ENCODE measurements around the gene SBNO2. TPM values are rescaled to one million over a fixed set of nuclear protein-coding genes. Genes with fewer than 3 reads are reported as not detected.

The SBNO2 gene
- total and polyA plus RNA-seq, 4 donors = 2.2 to 25.0 (median 15.0) TPM

GRCh38 chr19:1106841-1107660 lies 67.0 kb downstream of the SBNO2 start:
- no peak overlapping the region for H3K27ac ChIP-seq (ENCODE audit: low read depth in 1 of 2, low read length in 2 of 2)
- no peak overlapping the region for H3K4me3 ChIP-seq (ENCODE audit: low read depth in 1 of 3, low read length in 3 of 3)
- H3K9ac ChIP-seq (ENCODE audit: low read depth in 1 of 2, low read length in 2 of 2) = no peak overlapping the region
- no peaks in the 10 kb centered on the region for H3K27me3 ChIP-seq (ENCODE audit: control insufficient read depth in 4 of 4, insufficient read depth in 4 of 4, low read length in 3 of 4)
- peaks cover 9 to 27% (median 16%) of the 10 kb centered on the region in 4 donors for H3K4me1 ChIP-seq (ENCODE audit: control insufficient read depth in 4 of 4, insufficient read depth in 4 of 4, low read length in 3 of 4)
- TF ChIP-seq REST (IDR thresholded peaks at IDR 0.05) (no peak), RAD21 (IDR thresholded peaks at IDR 0.05) (peak in 1 of 2 donors; percentile 30)
- WGBS = 67% methylated on average over 17 of the region's 17 CpGs
- peaks cover 6 to 36% (median 27%) of the 10 kb centered on the region in 4 donors for H3K36me3 ChIP-seq (ENCODE audit: control insufficient read depth in 4 of 4, insufficient read depth in 3 of 4, low read depth in 1 of 4, low read length in 3 of 4)
- DNase-seq (ENCODE audit: low spot score) = no peak
- H3K9me3 ChIP-seq (ENCODE audit: control insufficient read depth in 4 of 4, low read length in 3 of 4) = no peaks in the 10 kb centered on the region

GRCh38 chr19:1105873-1106840 lies 67.9 kb downstream of the SBNO2 start:
- Histone ChIP-seq H3K9me3 (ENCODE audit: control insufficient read depth in 4 of 4, low read length in 3 of 4) (no peaks in the 10 kb centered on the region), H3K27me3 (ENCODE audit: control insufficient read depth in 4 of 4, insufficient read depth in 4 of 4, low read length in 3 of 4) (no peaks in the 10 kb centered on the region), H3K27ac (ENCODE audit: low read depth in 1 of 2, low read length in 2 of 2) (no peak overlapping the region), H3K36me3 (ENCODE audit: control insufficient read depth in 4 of 4, insufficient read depth in 3 of 4, low read depth in 1 of 4, low read length in 3 of 4) (peaks cover 6 to 33% (median 25%) of the 10 kb centered on the region in 4 donors), H3K4me3 (ENCODE audit: low read depth in 1 of 3, low read length in 3 of 3) (no peak overlapping the region), H3K4me1 (ENCODE audit: control insufficient read depth in 4 of 4, insufficient read depth in 4 of 4, low read length in 3 of 4) (peaks cover 12 to 36% (median 22%) of the 10 kb centered on the region in 4 donors), H3K9ac (ENCODE audit: low read depth in 1 of 2, low read length in 2 of 2) (no peak overlapping the region)
- no peak for DNase-seq (ENCODE audit: low spot score)
- WGBS = 91% methylated on average over 32 of the region's 32 CpGs
- TF ChIP-seq JUND (IDR thresholded peaks at IDR 0.05) (no peak), FOXA2 (IDR thresholded peaks at IDR 0.05) (no peak), HNF4G (IDR thresholded peaks at IDR 0.05) (no peak), ZBTB33 (IDR thresholded peaks at IDR 0.05) (no peak), MAX (IDR thresholded peaks at IDR 0.05) (no peak), RAD21 (IDR thresholded peaks at IDR 0.05) (no peak), CTCF (IDR thresholded peaks at IDR 0.05; ENCODE audit: low read depth, low read length, missing input control) (no peak), REST (IDR thresholded peaks at IDR 0.05) (no peak), FOXA1 (IDR thresholded peaks at IDR 0.05) (no peak), ATF3 (IDR thresholded peaks at IDR 0.05) (no peak), YY1 (IDR thresholded peaks at IDR 0.05) (no peak), NR2F2 (IDR thresholded peaks at IDR 0.05) (no peak), TAF1 (conservative IDR thresholded peaks at IDR 0.05) (no peak), SP1 (IDR thresholded peaks at IDR 0.05) (no peak), HNF4A (conservative IDR thresholded peaks at IDR 0.05) (no peak), GABPA (IDR thresholded peaks at IDR 0.05 in 1 of 2, conservative IDR thresholded peaks at IDR 0.05 in 1 of 2) (no peak), EGR1 (IDR thresholded peaks at IDR 0.05; ENCODE audit: low read depth in 2 of 2) (no peak), RXRA (IDR thresholded peaks at IDR 0.05) (no peak)

Measured in liver (tissue), 9 donors.